Smooth muscle cell (in vitro differentiated cells): ENCODE results near the gene NR2C1. TPM values are rescaled to one million over a fixed set of nuclear protein-coding genes. Genes with fewer than 3 reads are reported as not detected.
"Not testable (repeated sequence)": the region's sequence is repeated elsewhere in the genome, so short reads cannot be mapped to it uniquely, and the experiment has no call there.

Source experiments
- DNase-seq: peaks from one replicate; lab custom pipeline; 2025; ENCODE audit not compliant: unreplicated experiment; lab: John Stamatoyannopoulos, UW
- H2AFZ ChIP-seq: fragments of 200-600 bp; sonication (generic); 2 replicates; pipeline ENCODE4 v1.6.0; 2016; ENCODE audit warnings: antibody characterized with exemption, low read depth, mild to moderate bottlenecking
- H3F3A ChIP-seq: fragments of 200-600 bp; sonication (generic); 2 replicates; pipeline ENCODE4 v1.6.0; 2017; ENCODE audit warnings: antibody characterized with exemption, low read depth
- H3K27ac ChIP-seq: fragments of 200-600 bp; sonication (generic); 2 replicates; pipeline ENCODE4 v1.5.1; 2016; ENCODE audit warnings: low read depth, mild to moderate bottlenecking
- H3K27me3 ChIP-seq: fragments of 200-600 bp; sonication (generic); 2 replicates; pipeline ENCODE4 v1.6.1; 2016; ENCODE audit warnings: low read depth, mild to moderate bottlenecking
- H3K36me3 ChIP-seq: fragments of 200-600 bp; sonication (generic); 2 replicates; pipeline ENCODE4 v1.5.1; 2016; ENCODE audit warnings: low read depth
- H3K4me1 ChIP-seq: fragments of 200-600 bp; sonication (generic); 2 replicates; pipeline ENCODE4 v1.5.1; 2016; ENCODE audit warnings: low read depth
- H3K4me2 ChIP-seq: fragments of 200-600 bp; sonication (generic); 2 replicates; pipeline ENCODE4 v1.6.0; 2016; ENCODE audit warnings: mild to moderate bottlenecking
- H3K4me3 ChIP-seq: fragments of 200-600 bp; sonication (generic); 2 replicates; pipeline ENCODE4 v1.5.1; 2016; ENCODE audit warnings: mild to moderate bottlenecking
- H3K79me2 ChIP-seq: fragments of 200-600 bp; sonication (generic); 2 replicates; pipeline ENCODE4 v1.6.0; 2016; ENCODE audit warnings: low read depth, mild to moderate bottlenecking
- H3K9ac ChIP-seq: fragments of 200-600 bp; sonication (generic); 2 replicates; pipeline ENCODE4 v1.6.0; 2016; ENCODE audit warnings: low read depth
- H3K9me3 ChIP-seq: fragments of 200-600 bp; sonication (generic); replicated peaks from 2 replicates; pipeline ENCODE4 v1.5.1; 2016; ENCODE audit warnings: low read depth
- H4K20me1 ChIP-seq: fragments of 200-600 bp; sonication (generic); 2 replicates; pipeline ENCODE4 v1.6.0; 2016; ENCODE audit warnings: low read depth
- CTCF ChIP-seq: fragments of 200-600 bp; sonication (generic); IDR thresholded peaks from 2 replicates; pipeline ENCODE4 v1.5.1; 2017; ENCODE audit warnings: borderline replicate concordance, mild to moderate bottlenecking, antibody characterized with exemption; ENCODE audit not compliant: insufficient read depth, poor library complexity, severe bottlenecking
- WGBS: methylation state at CpG from one replicate; pipeline ENCODE4 v1.1.7; 2016; ENCODE audit warnings: low lambda C conversion rate; 5-methylcytosine and 5-hydroxymethylcytosine counted together
- polyA plus RNA-seq: library from polyadenylated mRNA; unstranded; fragments of >200 nt; fragmentation: Nextera tagmentation; extraction: Ambion mirVana; gene quantifications from 2 replicates; pipeline ENCODE4 v1.2.1, GENCODE V29; 2016
- total RNA-seq: library from RNA; depleted of rRNA; stranded (reverse); fragments of >200 nt; gene quantifications from 2 replicates; pipeline ENCODE4 v1.2.3, GENCODE V29; 2014

Gene NR2C1
- total and polyA plus RNA-seq, 2 experiments from 2014 or later: 23.7 to 48.0 TPM

GRCh38 chr12:95096852-95097251 lies 23.4 kb upstream of the NR2C1 start:
- H3K79me2 ChIP-seq: no peaks in the 10 kb centered on the region
- no peak overlapping the region for H3K27ac ChIP-seq
- H3K36me3 ChIP-seq: no peaks in the 10 kb centered on the region

GRCh38 chr12:95096378-95096777 lies 23.0 kb upstream of the NR2C1 start:
- Histone ChIP-seq H3K4me3 (no peak overlapping the region), H3K4me2 (no peak overlapping the region), H3K9ac (no peak overlapping the region), H3K36me3 (peaks cover 4% of the 10 kb centered on the region), H4K20me1 (no peaks in the 10 kb centered on the region), H3K4me1 (peaks cover 22% of the 10 kb centered on the region), H3F3A (no peaks in the 10 kb centered on the region), H3K9me3 (no peaks in the 10 kb centered on the region), H2AFZ (no peak overlapping the region), H3K27me3 (no peaks in the 10 kb centered on the region), H3K27ac (no peak overlapping the region), H3K79me2 (no peaks in the 10 kb centered on the region)
- WGBS: 95% methylated on average over 2 of the region's 2 CpGs
- no peak for DNase-seq
- TF ChIP-seq CTCF: no peak

More at GRCh38 chr12:95096852-95097251, 23.4 kb upstream of the NR2C1 start:
- no peak for TF ChIP-seq CTCF
- Histone ChIP-seq H2AFZ (no peak overlapping the region), H3F3A (no peaks in the 10 kb centered on the region), H3K27me3 (no peaks in the 10 kb centered on the region), H3K9me3 (no peaks in the 10 kb centered on the region), H4K20me1 (no peaks in the 10 kb centered on the region), H3K4me1 (peaks cover 22% of the 10 kb centered on the region), H3K4me2 (no peak overlapping the region), H3K4me3 (no peak overlapping the region), H3K9ac (no peak overlapping the region)
- WGBS: 84% methylated on average over 3 of the region's 3 CpGs
- no peak for DNase-seq

- peaks cover 22% of the 10 kb centered on the region for H3K4me1 ChIP-seq
- H3K4me2 ChIP-seq, H3F3A ChIP-seq, H3K9ac ChIP-seq, DNase-seq, H3K9me3 ChIP-seq, H3K27ac ChIP-seq, H3K4me3 ChIP-seq, H3K79me2 ChIP-seq, H3K27me3 ChIP-seq, H3K36me3 ChIP-seq, H2AFZ ChIP-seq, H4K20me1 ChIP-seq: not testable (repeated sequence)
- 100% methylated on average over 2 of the region's 2 CpGs for WGBS
Measured at GRCh38 chr12:95095866-95096265, 22.4 kb upstream of the NR2C1 start.

GRCh38 chr12:95089462-95089861 lies 16.0 kb upstream of the NR2C1 start:
- Histone ChIP-seq H3K4me2 (no peak overlapping the region), H3K9me3 (no peaks in the 10 kb centered on the region), H3K36me3 (peaks cover 6% of the 10 kb centered on the region), H3K4me3 (no peak overlapping the region), H4K20me1 (no peaks in the 10 kb centered on the region), H2AFZ (no peak overlapping the region), H3K9ac (no peak overlapping the region), H3K27me3 (no peaks in the 10 kb centered on the region), H3F3A (no peaks in the 10 kb centered on the region), H3K27ac (no peak overlapping the region), H3K4me1 (peaks cover 11% of the 10 kb centered on the region), H3K79me2 (no peaks in the 10 kb centered on the region)
- DNase-seq: no peak
- TF ChIP-seq CTCF: no peak
- WGBS: 86% methylated on average over 1 of the region's 1 CpG
